Large intestine (tissue), 3 donors: ENCODE results near the gene SLC12A1. TPM values are rescaled to one million over a fixed set of nuclear protein-coding genes. Genes with fewer than 3 reads are reported as not detected.

Experiments used
- DNase-seq, 2 donors: peaks; one replicate each; pipeline versions ENCODE4 v3.0.0 to v3.0.0-alpha.2; 2013
- H3K27ac ChIP-seq: one replicate; pipeline ENCODE4 v1.5.1; 2013; ENCODE audit warnings: low read length
- H3K27me3 ChIP-seq: 2 replicates; pipeline ENCODE4 v1.6.1; 2013; ENCODE audit warnings: low read length; ENCODE audit not compliant: control insufficient read depth, insufficient read depth
- H3K36me3 ChIP-seq: 2 replicates; pipeline ENCODE4 v1.6.1; 2013; ENCODE audit warnings: low read length; ENCODE audit not compliant: control insufficient read depth, insufficient read depth
- H3K4me1 ChIP-seq: one replicate; pipeline ENCODE4 v1.6.1; 2013; ENCODE audit warnings: low read length; ENCODE audit not compliant: control insufficient read depth, insufficient read depth
- H3K4me3 ChIP-seq: one replicate; pipeline ENCODE4 v1.5.1; 2013; ENCODE audit warnings: low read length
- H3K9me3 ChIP-seq: one replicate; pipeline ENCODE4 v1.6.1; 2013; ENCODE audit warnings: mild to moderate bottlenecking, low read depth, low read length, moderate library complexity; ENCODE audit not compliant: control insufficient read depth
- WGBS: methylation state at CpG from one replicate; pipeline ENCODE4 v1.1.5; 2013; ENCODE audit warnings: low lambda C conversion rate; ENCODE audit not compliant: insufficient coverage; 5-methylcytosine and 5-hydroxymethylcytosine counted together
- polyA plus RNA-seq: library from polyadenylated mRNA; unstranded; fragments of 120-200 nt; gene quantifications from one replicate; pipeline ENCODE4 v1.2.1, GENCODE V29; 2013

Gene SLC12A1
- polyA plus RNA-seq, 1 donor: 0.10 TPM

- DNase-seq: no peak
These were observed 72.6 kb downstream of the SLC12A1 start for GRCh38 chr15:48278666-48279065.

GRCh38 chr15:48279608-48280007 lies 73.5 kb downstream of the SLC12A1 start:
- H3K4me3 ChIP-seq: no peak overlapping the region
- WGBS: no CpG with 5 or more reads among the region's 1 CpG
- no peaks in the 10 kb centered on the region for H3K4me1 ChIP-seq
- H3K9me3 ChIP-seq: no peaks in the 10 kb centered on the region
- H3K27ac ChIP-seq: no peak overlapping the region
- DNase-seq: no peak
- H3K27me3 ChIP-seq: no peaks in the 10 kb centered on the region
- H3K36me3 ChIP-seq: no peaks in the 10 kb centered on the region

More at GRCh38 chr15:48278666-48279065, 72.6 kb downstream of the SLC12A1 start:
- Histone ChIP-seq H3K27ac (no peak overlapping the region), H3K9me3 (no peaks in the 10 kb centered on the region), H3K4me1 (no peaks in the 10 kb centered on the region), H3K36me3 (no peaks in the 10 kb centered on the region), H3K4me3 (no peak overlapping the region), H3K27me3 (no peaks in the 10 kb centered on the region)

- Histone ChIP-seq H3K36me3 (no peaks in the 10 kb centered on the region), H3K27ac (no peak overlapping the region), H3K4me3 (no peak overlapping the region), H3K27me3 (no peaks in the 10 kb centered on the region), H3K9me3 (no peaks in the 10 kb centered on the region), H3K4me1 (no peaks in the 10 kb centered on the region)
- 74% methylated on average over 3 of the region's 4 CpGs for WGBS
- no peak for DNase-seq
These were observed 75.6 kb downstream of the SLC12A1 start for GRCh38 chr15:48281674-48282073.

GRCh38 chr15:48282216-48282615 lies 76.1 kb downstream of the SLC12A1 start:
- no peak for DNase-seq
- Histone ChIP-seq H3K27me3 (no peaks in the 10 kb centered on the region), H3K27ac (no peak overlapping the region), H3K4me1 (no peaks in the 10 kb centered on the region), H3K36me3 (no peaks in the 10 kb centered on the region), H3K4me3 (no peak overlapping the region), H3K9me3 (no peaks in the 10 kb centered on the region)
- no CpG with 5 or more reads among the region's 4 CpGs for WGBS

GRCh38 chr15:48283396-48284145 lies 77.5 kb downstream of the SLC12A1 start:
- Histone ChIP-seq H3K27ac (no peak overlapping the region), H3K4me3 (no peak overlapping the region), H3K9me3 (no peaks in the 10 kb centered on the region), H3K4me1 (no peaks in the 10 kb centered on the region), H3K27me3 (no peaks in the 10 kb centered on the region), H3K36me3 (no peaks in the 10 kb centered on the region)
- DNase-seq: no peak
- no CpG with 5 or more reads among the region's 6 CpGs for WGBS

GRCh38 chr15:48285329-48286214 lies 79.5 kb downstream of the SLC12A1 start:
- Histone ChIP-seq H3K36me3 (no peaks in the 10 kb centered on the region), H3K27ac (no peak overlapping the region)
- WGBS: 20% methylated on average over 1 of the region's 14 CpGs

GRCh38 chr15:48289628-48290027 lies 83.5 kb downstream of the SLC12A1 start:
- no peak overlapping the region for H3K4me3 ChIP-seq
- 77% methylated on average over 1 of the region's 2 CpGs for WGBS
- H3K9me3 ChIP-seq: no peaks in the 10 kb centered on the region
- H3K36me3 ChIP-seq: no peaks in the 10 kb centered on the region
- H3K27ac ChIP-seq: no peak overlapping the region
- H3K27me3 ChIP-seq: no peaks in the 10 kb centered on the region
- H3K4me1 ChIP-seq: no peaks in the 10 kb centered on the region
- no peak for DNase-seq

More at GRCh38 chr15:48285329-48286214, 79.5 kb downstream of the SLC12A1 start:
- DNase-seq: peak; percentile 63 to 71
- Histone ChIP-seq H3K27me3 (no peaks in the 10 kb centered on the region), H3K9me3 (no peaks in the 10 kb centered on the region), H3K4me1 (no peaks in the 10 kb centered on the region), H3K4me3 (no peak overlapping the region)

- no peaks in the 10 kb centered on the region for H3K36me3 ChIP-seq
- H3K4me3 ChIP-seq: no peak overlapping the region
- no peak overlapping the region for H3K27ac ChIP-seq
- H3K9me3 ChIP-seq: no peaks in the 10 kb centered on the region
- H3K27me3 ChIP-seq: no peaks in the 10 kb centered on the region
- no peak for DNase-seq
- no CpG with 5 or more reads among the region's 4 CpGs for WGBS
- H3K4me1 ChIP-seq: no peaks in the 10 kb centered on the region
These were observed 86.4 kb downstream of the SLC12A1 start for GRCh38 chr15:48292458-48292857.

GRCh38 chr15:48297668-48298067 lies 91.6 kb downstream of the SLC12A1 start:
- Histone ChIP-seq H3K9me3 (no peaks in the 10 kb centered on the region), H3K4me1 (no peaks in the 10 kb centered on the region), H3K4me3 (no peak overlapping the region), H3K27ac (no peak overlapping the region), H3K27me3 (no peaks in the 10 kb centered on the region), H3K36me3 (no peaks in the 10 kb centered on the region)
- DNase-seq: no peak
- WGBS: no CpG with 5 or more reads among the region's 2 CpGs

GRCh38 chr15:48298914-48299313 lies 92.8 kb downstream of the SLC12A1 start:
- WGBS: 44% methylated on average over 2 of the region's 2 CpGs

More at GRCh38 chr15:48298914-48299313, 92.8 kb downstream of the SLC12A1 start:
- Histone ChIP-seq H3K27ac (no peak overlapping the region), H3K4me1 (no peaks in the 10 kb centered on the region), H3K27me3 (no peaks in the 10 kb centered on the region), H3K36me3 (no peaks in the 10 kb centered on the region), H3K4me3 (no peak overlapping the region), H3K9me3 (no peaks in the 10 kb centered on the region)
- DNase-seq: no peak
